HepG2 (cell line): ENCODE results near the gene TTLL1. TPM values are rescaled to one million over a fixed set of nuclear protein-coding genes. Genes with fewer than 3 reads are reported as not detected.

Experiments used
- AGO2 ChIP-seq: fragments of 200-400 bp; formaldehyde crosslinking; optimal IDR thresholded peaks from 2 replicates; pipeline ENCODE3; 2017; ENCODE audit warnings: mild to moderate bottlenecking, low read depth, low read length, moderate library complexity
- ARNT2 ChIP-seq: sonication (generic); formaldehyde crosslinking; IDR thresholded peaks from 2 replicates; pipeline ENCODE4 v1.8.0; 2022; ENCODE audit warnings: mild to moderate bottlenecking, low read depth, missing genetic modification reagents, moderate library complexity
- CENPX ChIP-seq: sonication (generic); formaldehyde crosslinking; IDR thresholded peaks from 2 replicates; pipeline ENCODE4 v1.9.0; 2021; ENCODE audit warnings: mild to moderate bottlenecking, missing genetic modification reagents, moderate library complexity
- DMAP1 ChIP-seq: IDR thresholded peaks from 2 replicates; pipeline ENCODE4 v1.6.1; 2016
- GATAD2A ChIP-seq: IDR thresholded peaks from 2 replicates; pipeline ENCODE4 v1.6.1; 2016
- HNF4A ChIP-seq: sonication (generic); formaldehyde crosslinking; IDR thresholded peaks from 2 replicates; pipeline ENCODE4 v1.4.0; 2020; ENCODE audit warnings: missing genetic modification reagents
- HOXA7 ChIP-seq: sonication (generic); formaldehyde crosslinking; IDR thresholded peaks from 2 replicates; pipeline ENCODE4 v1.8.1; 2022; ENCODE audit warnings: mild to moderate bottlenecking, missing genetic modification reagents, moderate library complexity
- JARID2 ChIP-seq: sonication (generic); formaldehyde crosslinking; IDR thresholded peaks from 2 replicates; pipeline ENCODE4 v1.8.1; 2023; ENCODE audit warnings: missing genetic modification reagents, inconsistent platforms; ENCODE audit not compliant: insufficient replicate concordance
- LCORL ChIP-seq, 2 experiments: fragments of 450-650 bp in 1 of 2; sonication (generic) in 1 of 2; formaldehyde crosslinking in 1 of 2; IDR thresholded peaks; 2 replicates each; pipeline versions ENCODE4 v1.5.0 to v1.6.1; 2017 to 2020; ENCODE audit warnings: antibody characterized with exemption in 1 of 2, missing genetic modification reagents in 1 of 2
- MBD4 ChIP-seq: IDR thresholded peaks from 2 replicates; pipeline ENCODE4 v1.6.1; 2012; ENCODE audit warnings: low read length, inconsistent platforms, borderline replicate concordance
- PAX8 ChIP-seq: sonication (generic); formaldehyde crosslinking; IDR thresholded peaks from 2 replicates; pipeline ENCODE4 v1.8.0; 2022; ENCODE audit warnings: mild to moderate bottlenecking, missing genetic modification reagents, borderline replicate concordance
- POLR2AphosphoS5 ChIP-seq: IDR thresholded peaks from 2 replicates; pipeline ENCODE4 v1.6.1; 2012; ENCODE audit warnings: low read depth, low read length
- RBFOX2 ChIP-seq: fragments of 200-400 bp; formaldehyde crosslinking; IDR thresholded peaks from 2 replicates; pipeline ENCODE4 v1.6.1; 2017; ENCODE audit warnings: low read depth, mild to moderate bottlenecking, low read length
- RFX1 ChIP-seq: fragments of 450-650 bp; IDR thresholded peaks from 2 replicates; pipeline ENCODE4 v1.6.1; 2017
- TGIF2 ChIP-seq: IDR thresholded peaks from 2 replicates; pipeline ENCODE4 v1.6.1; 2016; ENCODE audit warnings: control low read depth, missing compliant biosample characterization
- ZBTB21 ChIP-seq: sonication (generic); formaldehyde crosslinking; IDR thresholded peaks from 2 replicates; pipeline ENCODE4 v1.4.0; 2020; ENCODE audit warnings: missing genetic modification reagents
- ZFP36L1 ChIP-seq: sonication (generic); formaldehyde crosslinking; IDR thresholded peaks from 2 replicates; pipeline ENCODE4 v1.8.0; 2022; ENCODE audit warnings: mild to moderate bottlenecking, missing genetic modification reagents, moderate library complexity
- ZFY ChIP-seq: sonication (generic); formaldehyde crosslinking; IDR thresholded peaks from 2 replicates; pipeline ENCODE4 v1.4.0; 2020; ENCODE audit warnings: missing genetic modification reagents
- ZNF121 ChIP-seq: sonication (generic); formaldehyde crosslinking; IDR thresholded peaks from 2 replicates; pipeline ENCODE4 v1.5.0; 2020; ENCODE audit warnings: mild to moderate bottlenecking, missing genetic modification reagents
- ZNF260 ChIP-seq: sonication (generic); formaldehyde crosslinking; IDR thresholded peaks from 2 replicates; pipeline ENCODE4 v1.4.0; 2020; ENCODE audit warnings: missing genetic modification reagents, low read depth, mild to moderate bottlenecking, borderline replicate concordance
- ZNF34 ChIP-seq: sonication (generic); formaldehyde crosslinking; IDR thresholded peaks from 2 replicates; pipeline ENCODE4 v1.4.0; 2020; ENCODE audit warnings: mild to moderate bottlenecking, missing genetic modification reagents, borderline replicate concordance
- ZNF792 ChIP-seq: IDR thresholded peaks from 2 replicates; pipeline ENCODE4 v1.6.1; 2016
- ZSCAN22 ChIP-seq: sonication (generic); formaldehyde crosslinking; IDR thresholded peaks from 2 replicates; pipeline ENCODE4 v1.4.0; 2020; ENCODE audit warnings: mild to moderate bottlenecking, missing genetic modification reagents
- polyA plus RNA-seq, 8 experiments: library from polyadenylated mRNA; depleted of rRNA in 3 of 8; stranded (reverse) in 7 of 8; unstranded in 1 of 8; fragments of >200 nt; fragmentation: Illumina TruSeq in 4 of 8; extraction: Trizol in 4 of 8; gene quantifications; 2 replicates each; pipeline versions ENCODE4 v1.2.1 to v1.2.3, GENCODE V29; 2011 to 2016; ENCODE audit warnings: low read depth in 4 of 8, missing spikeins in 1 of 8, mixed read lengths in 1 of 8; ENCODE audit not compliant: insufficient read depth in 1 of 8
- total RNA-seq, 5 experiments: library from RNA; depleted of rRNA; stranded (reverse); fragments of >200 nt; fragmentation: Illumina TruSeq; extraction: Trizol; gene quantifications; 2 replicates each; pipeline ENCODE4 v1.2.3, GENCODE V29; 2016; ENCODE audit warnings: low read depth in 1 of 5
- TF ChIP-seq, protein P1 (sequence below): sonication (generic); formaldehyde crosslinking; IDR thresholded peaks from 2 replicates; pipeline ENCODE4 v1.5.0; 2020; ENCODE audit warnings: mild to moderate bottlenecking, missing genetic modification reagents, borderline replicate concordance
- TF ChIP-seq, protein P2 (sequence below): sonication (generic); formaldehyde crosslinking; IDR thresholded peaks from 2 replicates; pipeline ENCODE4 v1.5.0; 2020; ENCODE audit warnings: missing genetic modification reagents

Gene TTLL1
- total and polyA plus RNA-seq, 2 of the 13 experiments (the other 11 are each of a cell fraction or from before 2014, with no cell fraction given): 1.6 to 5.3 TPM

DNA sequence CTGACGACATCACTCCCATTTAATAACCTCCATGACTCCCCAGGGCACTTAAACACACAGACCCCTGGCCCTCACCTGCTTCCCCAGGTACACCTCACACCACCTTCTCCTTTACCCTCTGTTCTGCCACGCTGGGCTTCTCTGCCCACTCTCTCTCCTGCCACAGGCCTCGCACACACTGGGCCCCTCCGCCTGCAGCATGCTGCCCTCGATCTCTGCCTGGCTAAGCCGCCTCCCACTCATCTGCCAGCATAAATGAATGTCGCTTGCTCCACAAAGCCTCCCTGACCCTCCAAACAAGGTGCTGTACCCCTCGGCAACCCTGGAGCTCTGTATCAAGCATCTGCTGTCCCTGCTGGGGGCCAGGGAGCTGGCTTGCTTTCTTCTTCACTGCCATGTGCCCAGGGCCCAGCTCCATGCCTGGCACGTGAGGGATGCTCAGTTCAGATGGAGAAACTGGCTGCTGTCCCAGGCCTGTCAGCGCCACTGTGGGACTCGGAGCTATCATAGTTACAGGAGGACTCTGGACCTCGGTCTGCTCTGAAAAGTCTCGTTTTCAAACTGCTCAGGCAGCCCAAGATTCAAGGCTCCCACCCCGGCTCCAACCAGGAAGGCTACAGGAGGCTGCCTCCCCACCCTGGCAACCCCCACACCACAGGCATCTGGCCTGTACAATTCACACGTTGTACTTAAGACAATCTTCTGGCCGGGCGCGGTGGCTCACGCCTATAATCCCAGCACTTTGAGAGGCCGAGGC is 11.9 kb downstream of the TTLL1 start (continued):
- TF ChIP-seq ZNF260 (CRISPR knock-in tag): no peak
- TF ChIP-seq, protein P1, sequence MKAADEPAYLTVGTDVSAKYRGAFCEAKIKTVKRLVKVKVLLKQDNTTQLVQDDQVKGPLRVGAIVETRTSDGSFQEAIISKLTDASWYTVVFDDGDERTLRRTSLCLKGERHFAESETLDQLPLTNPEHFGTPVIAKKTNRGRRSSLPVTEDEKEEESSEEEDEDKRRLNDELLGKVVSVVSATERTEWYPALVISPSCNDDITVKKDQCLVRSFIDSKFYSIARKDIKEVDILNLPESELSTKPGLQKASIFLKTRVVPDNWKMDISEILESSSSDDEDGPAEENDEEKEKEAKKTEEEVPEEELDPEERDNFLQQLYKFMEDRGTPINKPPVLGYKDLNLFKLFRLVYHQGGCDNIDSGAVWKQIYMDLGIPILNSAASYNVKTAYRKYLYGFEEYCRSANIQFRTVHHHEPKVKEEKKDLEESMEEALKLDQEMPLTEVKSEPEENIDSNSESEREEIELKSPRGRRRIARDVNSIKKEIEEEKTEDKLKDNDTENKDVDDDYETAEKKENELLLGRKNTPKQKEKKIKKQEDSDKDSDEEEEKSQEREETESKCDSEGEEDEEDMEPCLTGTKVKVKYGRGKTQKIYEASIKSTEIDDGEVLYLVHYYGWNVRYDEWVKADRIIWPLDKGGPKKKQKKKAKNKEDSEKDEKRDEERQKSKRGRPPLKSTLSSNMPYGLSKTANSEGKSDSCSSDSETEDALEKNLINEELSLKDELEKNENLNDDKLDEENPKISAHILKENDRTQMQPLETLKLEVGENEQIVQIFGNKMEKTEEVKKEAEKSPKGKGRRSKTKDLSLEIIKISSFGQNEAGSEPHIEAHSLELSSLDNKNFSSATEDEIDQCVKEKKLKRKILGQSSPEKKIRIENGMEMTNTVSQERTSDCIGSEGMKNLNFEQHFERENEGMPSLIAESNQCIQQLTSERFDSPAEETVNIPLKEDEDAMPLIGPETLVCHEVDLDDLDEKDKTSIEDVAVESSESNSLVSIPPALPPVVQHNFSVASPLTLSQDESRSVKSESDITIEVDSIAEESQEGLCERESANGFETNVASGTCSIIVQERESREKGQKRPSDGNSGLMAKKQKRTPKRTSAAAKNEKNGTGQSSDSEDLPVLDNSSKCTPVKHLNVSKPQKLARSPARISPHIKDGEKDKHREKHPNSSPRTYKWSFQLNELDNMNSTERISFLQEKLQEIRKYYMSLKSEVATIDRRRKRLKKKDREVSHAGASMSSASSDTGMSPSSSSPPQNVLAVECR (CRISPR knock-in tag): 0 out of 2 replicates have a peak, but pooled peaks have one; percentile 22
- no peak for TF ChIP-seq ZBTB21 (CRISPR knock-in tag)
- no peak for TF ChIP-seq JARID2 (CRISPR knock-in tag)
- no peak for TF ChIP-seq CENPX (CRISPR knock-in tag)
- TF ChIP-seq ZFP36L1 (CRISPR knock-in tag): no peak
- TF ChIP-seq RFX1: no peak
- TF ChIP-seq PAX8 (CRISPR knock-in tag): no peak
- peak; percentile 41; the same call in 1 of the 2 replicates for TF ChIP-seq TGIF2
- TF ChIP-seq, protein P2, sequence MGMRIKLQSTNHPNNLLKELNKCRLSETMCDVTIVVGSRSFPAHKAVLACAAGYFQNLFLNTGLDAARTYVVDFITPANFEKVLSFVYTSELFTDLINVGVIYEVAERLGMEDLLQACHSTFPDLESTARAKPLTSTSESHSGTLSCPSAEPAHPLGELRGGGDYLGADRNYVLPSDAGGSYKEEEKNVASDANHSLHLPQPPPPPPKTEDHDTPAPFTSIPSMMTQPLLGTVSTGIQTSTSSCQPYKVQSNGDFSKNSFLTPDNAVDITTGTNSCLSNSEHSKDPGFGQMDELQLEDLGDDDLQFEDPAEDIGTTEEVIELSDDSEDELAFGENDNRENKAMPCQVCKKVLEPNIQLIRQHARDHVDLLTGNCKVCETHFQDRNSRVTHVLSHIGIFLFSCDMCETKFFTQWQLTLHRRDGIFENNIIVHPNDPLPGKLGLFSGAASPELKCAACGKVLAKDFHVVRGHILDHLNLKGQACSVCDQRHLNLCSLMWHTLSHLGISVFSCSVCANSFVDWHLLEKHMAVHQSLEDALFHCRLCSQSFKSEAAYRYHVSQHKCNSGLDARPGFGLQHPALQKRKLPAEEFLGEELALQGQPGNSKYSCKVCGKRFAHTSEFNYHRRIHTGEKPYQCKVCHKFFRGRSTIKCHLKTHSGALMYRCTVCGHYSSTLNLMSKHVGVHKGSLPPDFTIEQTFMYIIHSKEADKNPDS (CRISPR knock-in tag): no peak
- TF ChIP-seq ARNT2 (CRISPR knock-in tag): no peak
- TF ChIP-seq AGO2: no peak
- TF ChIP-seq ZSCAN22: no peak
- TF ChIP-seq ZNF34 (CRISPR knock-in tag): no peak
- no peak for TF ChIP-seq HOXA7 (CRISPR knock-in tag)
- no peak for TF ChIP-seq LCORL (IDR thresholded peaks at IDR 0.05)
- TF ChIP-seq LCORL (CRISPR knock-in tag; IDR thresholded peaks at IDR 0.05): 0 out of 2 replicates have a peak, but pooled peaks have one; percentile 20
- no peak for TF ChIP-seq RBFOX2
- no peak for TF ChIP-seq MBD4
- 0 out of 2 replicates have a peak, but pooled peaks have one; percentile 18 for TF ChIP-seq ZFY (CRISPR knock-in tag)
- TF ChIP-seq HNF4A (CRISPR knock-in tag): peak; percentile 63
- TF ChIP-seq POLR2AphosphoS5: no peak
- TF ChIP-seq DMAP1 (CRISPR knock-in tag): 0 out of 2 replicates have a peak, but pooled peaks have one; percentile 25
- TF ChIP-seq ZNF792: no peak
- peak; percentile 77 for TF ChIP-seq ZNF121
- 0 out of 2 replicates have a peak, but pooled peaks have one; percentile 12 for TF ChIP-seq GATAD2A (CRISPR knock-in tag)
